ENCODE results near the gene DHX32.

DNA sequence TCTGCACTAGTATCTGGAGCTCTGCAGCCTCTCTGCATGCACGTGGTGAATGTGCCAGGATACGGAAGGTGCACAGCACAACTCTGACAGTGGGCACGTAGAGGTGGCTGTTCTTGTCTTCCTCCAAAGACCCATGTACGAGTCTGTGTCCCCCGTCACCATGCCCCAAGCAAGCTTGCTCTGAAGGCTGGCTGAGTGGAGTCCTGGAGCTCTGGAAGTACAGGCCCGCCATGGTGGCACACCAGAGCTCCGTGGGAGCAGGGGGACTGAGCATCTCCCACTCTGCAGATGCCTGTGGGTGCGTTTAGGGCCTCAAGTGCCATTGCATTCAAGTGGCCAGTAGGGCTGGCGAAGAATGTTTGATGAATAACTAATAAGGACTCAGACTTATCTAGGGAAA lies 40.7 kb downstream of the DHX32 start:
- TF ChIP-seq, protein P1, sequence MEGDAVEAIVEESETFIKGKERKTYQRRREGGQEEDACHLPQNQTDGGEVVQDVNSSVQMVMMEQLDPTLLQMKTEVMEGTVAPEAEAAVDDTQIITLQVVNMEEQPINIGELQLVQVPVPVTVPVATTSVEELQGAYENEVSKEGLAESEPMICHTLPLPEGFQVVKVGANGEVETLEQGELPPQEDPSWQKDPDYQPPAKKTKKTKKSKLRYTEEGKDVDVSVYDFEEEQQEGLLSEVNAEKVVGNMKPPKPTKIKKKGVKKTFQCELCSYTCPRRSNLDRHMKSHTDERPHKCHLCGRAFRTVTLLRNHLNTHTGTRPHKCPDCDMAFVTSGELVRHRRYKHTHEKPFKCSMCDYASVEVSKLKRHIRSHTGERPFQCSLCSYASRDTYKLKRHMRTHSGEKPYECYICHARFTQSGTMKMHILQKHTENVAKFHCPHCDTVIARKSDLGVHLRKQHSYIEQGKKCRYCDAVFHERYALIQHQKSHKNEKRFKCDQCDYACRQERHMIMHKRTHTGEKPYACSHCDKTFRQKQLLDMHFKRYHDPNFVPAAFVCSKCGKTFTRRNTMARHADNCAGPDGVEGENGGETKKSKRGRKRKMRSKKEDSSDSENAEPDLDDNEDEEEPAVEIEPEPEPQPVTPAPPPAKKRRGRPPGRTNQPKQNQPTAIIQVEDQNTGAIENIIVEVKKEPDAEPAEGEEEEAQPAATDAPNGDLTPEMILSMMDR (IDR thresholded peaks at IDR 0.05; ENCODE audit: poor library complexity): no peak
- TF ChIP-seq EZH2 (IDR thresholded peaks at IDR 0.05; ENCODE audit: borderline replicate concordance) (no peak), EZH2phosphoT487 (IDR thresholded peaks at IDR 0.05; ENCODE audit: low read depth, severe bottlenecking, unreplicated experiment) (no peak)

All from hepatocyte (in vitro differentiated cells).